GM12878 (cell line): Measurements from ENCODE around the gene LSM3. TPM values are rescaled to one million over a fixed set of nuclear protein-coding genes. Genes with fewer than 3 reads are reported as not detected.

Experiments
- CBFB ChIP-seq: IDR thresholded peaks from 2 replicates; pipeline ENCODE4 v1.6.1; 2016; ENCODE audit warnings: antibody characterized with exemption, low read depth
- CREM ChIP-seq: IDR thresholded peaks from 2 replicates; pipeline ENCODE4 v1.6.1; 2014; ENCODE audit warnings: antibody characterized with exemption, low read depth
- EP300 ChIP-seq, 2 experiments: fragments of 150-350 bp in 1 of 2; IDR thresholded peaks; 2 replicates each; pipeline ENCODE4 v1.6.1; 2011 to 2012; ENCODE audit warnings: low read depth in 2 of 2, low read length in 2 of 2, borderline replicate concordance in 1 of 2, improper control_type of control experiment in 1 of 2, inconsistent platforms in 1 of 2; ENCODE audit not compliant: control insufficient read depth in 1 of 2
- EZH2 ChIP-seq: IDR thresholded peaks from 2 replicates; pipeline ENCODE4 v1.6.1; 2012; ENCODE audit warnings: low read depth, mild to moderate bottlenecking, control low read depth, inconsistent platforms, low read length, borderline replicate concordance; ENCODE audit not compliant: control insufficient read depth
- HDGF ChIP-seq: fragments of 450-650 bp; IDR thresholded peaks from 2 replicates; pipeline ENCODE4 v1.6.1; 2016; ENCODE audit warnings: antibody characterized with exemption
- MTA2 ChIP-seq: fragments of 450-650 bp; IDR thresholded peaks from 2 replicates; pipeline ENCODE4 v1.6.1; 2016; ENCODE audit warnings: low read depth, mild to moderate bottlenecking, moderate library complexity
- POLR2AphosphoS2 ChIP-seq: IDR thresholded peaks from 2 replicates; pipeline ENCODE4 v1.6.1; 2011; ENCODE audit warnings: low read depth, mild to moderate bottlenecking, low read length, improper control_type of control experiment, moderate library complexity
- RAD51 ChIP-seq: fragments of 450-650 bp; IDR thresholded peaks from 2 replicates; pipeline ENCODE4 v1.6.1; 2016; ENCODE audit warnings: moderate library complexity, mild to moderate bottlenecking, inconsistent platforms
- RBBP5 ChIP-seq: fragments of 200-600 bp; sonication (generic); conservative IDR thresholded peaks from 2 replicates; pipeline ENCODE4 v1.6.1; 2016
- RUNX3 ChIP-seq: IDR thresholded peaks from 2 replicates; pipeline ENCODE4 v1.6.1; 2012; ENCODE audit warnings: low read length, inconsistent platforms
- polyA plus RNA-seq, 11 experiments: library from polyadenylated mRNA; depleted of rRNA in 4 of 11; unstranded in 6 of 11; stranded (reverse) in 5 of 11; fragments of >200 nt; fragmentation: Nextera tagmentation in 4 of 11; fragmentation: Illumina TruSeq in 1 of 11; extraction: Ambion mirVana in 4 of 11; extraction: Trizol in 1 of 11; gene quantifications; 1 replicate in 1 of 11; 2 replicates in 10 of 11; pipeline versions ENCODE4 v1.2.1 to v1.2.3, GENCODE V29; 2011 to 2016; ENCODE audit warnings: inconsistent platforms in 2 of 11, missing spikeins in 2 of 11, low read depth in 1 of 11
- total RNA-seq, 4 experiments: library from RNA; depleted of rRNA in 3 of 4; stranded (reverse); fragments of >200 nt in 3 of 4; fragmentation: Illumina TruSeq in 1 of 4; extraction: Trizol in 1 of 4; gene quantifications; 2 replicates each; pipeline versions ENCODE4 v1.2.1 to v1.2.3, GENCODE V29; 2013 to 2021
- TF ChIP-seq, protein P1 (sequence below): fragments of 450-650 bp; formaldehyde crosslinking; IDR thresholded peaks from 2 replicates; pipeline ENCODE4 v1.4.0; 2022; ENCODE audit warnings: mild to moderate bottlenecking, moderate library complexity

Gene LSM3
- total and polyA plus RNA-seq, 10 of the 15 experiments (the other 5 are each of a cell fraction or from before 2014, with no cell fraction given) = 15.5 to 111 (median 29.1) TPM

GRCh38 chr3:14144423-14145075 lies 34.1 kb upstream of the LSM3 start (continued):
- TF ChIP-seq, protein P1, sequence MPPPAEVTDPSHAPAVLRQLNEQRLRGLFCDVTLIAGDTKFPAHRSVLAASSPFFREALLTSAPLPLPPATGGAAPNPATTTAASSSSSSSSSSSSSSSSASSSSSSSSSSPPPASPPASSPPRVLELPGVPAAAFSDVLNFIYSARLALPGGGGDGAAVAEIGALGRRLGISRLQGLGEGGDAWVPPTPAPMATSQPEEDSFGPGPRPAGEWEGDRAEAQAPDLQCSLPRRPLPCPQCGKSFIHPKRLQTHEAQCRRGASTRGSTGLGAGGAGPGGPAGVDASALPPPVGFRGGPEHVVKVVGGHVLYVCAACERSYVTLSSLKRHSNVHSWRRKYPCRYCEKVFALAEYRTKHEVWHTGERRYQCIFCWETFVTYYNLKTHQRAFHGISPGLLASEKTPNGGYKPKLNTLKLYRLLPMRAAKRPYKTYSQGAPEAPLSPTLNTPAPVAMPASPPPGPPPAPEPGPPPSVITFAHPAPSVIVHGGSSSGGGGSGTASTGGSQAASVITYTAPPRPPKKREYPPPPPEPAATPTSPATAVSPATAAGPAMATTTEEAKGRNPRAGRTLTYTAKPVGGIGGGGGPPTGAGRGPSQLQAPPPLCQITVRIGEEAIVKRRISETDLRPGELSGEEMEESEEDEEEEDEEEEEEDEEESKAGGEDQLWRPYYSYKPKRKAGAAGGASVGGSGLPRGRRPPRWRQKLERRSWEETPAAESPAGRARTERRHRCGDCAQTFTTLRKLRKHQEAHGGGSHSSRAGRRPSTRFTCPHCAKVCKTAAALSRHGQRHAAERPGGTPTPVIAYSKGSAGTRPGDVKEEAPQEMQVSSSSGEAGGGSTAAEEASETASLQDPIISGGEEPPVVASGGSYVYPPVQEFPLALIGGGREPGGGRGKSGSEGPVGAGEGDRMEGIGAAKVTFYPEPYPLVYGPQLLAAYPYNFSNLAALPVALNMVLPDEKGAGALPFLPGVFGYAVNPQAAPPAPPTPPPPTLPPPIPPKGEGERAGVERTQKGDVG = no peak
- TF ChIP-seq RBBP5 (no peak), RAD51 (no peak), HDGF (no peak), CREM (0 out of 2 replicates have a peak, but pooled peaks have one; percentile 12), POLR2AphosphoS2 (no peak), EZH2 (no peak), RUNX3 (peak; percentile 62), MTA2 (0 out of 2 replicates have a peak, but pooled peaks have one; percentile 38), CBFB (no peak), EP300 (IDR thresholded peaks at IDR 0.05; ENCODE audit: borderline replicate concordance in 1 of 2, control insufficient read depth in 1 of 2, low read depth in 2 of 2, low read length in 2 of 2) (peak; percentile 82 to 94)
